Activated CD4-positive, alpha-beta T cell treated with anti-CD3 and anti-CD28 coated beads for 4 hours (primary cell): Measurements from ENCODE around the gene UBL4A.

Experiments
- DNase-seq, 2 donors: peaks; one replicate each; pipeline ENCODE4 v3.0.0-alpha.2; 2020

Gene UBL4A

GRCh38 chrX:154436374-154436982 lies 49.9 kb downstream of the UBL4A start:
- DNase-seq: peak; percentile 30 to 48

- no peak for DNase-seq
Observed at GRCh38 chrX:154435171-154435733, 51.2 kb downstream of the UBL4A start.

- no peak for DNase-seq
Observed at GRCh38 chrX:154434394-154435168, 51.8 kb downstream of the UBL4A start.
